Urinary bladder (tissue), 4 donors: ENCODE data around the gene TSPYL4. TPM values are rescaled to one million over a fixed set of nuclear protein-coding genes. Genes with fewer than 3 reads are reported as not detected.
"Not testable (repeated sequence)": the region's sequence is repeated elsewhere in the genome, so short reads cannot be mapped to it uniquely, and the experiment has no call there.

Experiments used
- DNase-seq: peaks from one replicate; pipeline ENCODE4 v3.0.0-alpha.2; 2015; ENCODE audit errors: extremely low spot score
- H3K27ac ChIP-seq: one replicate; pipeline ENCODE4 v1.5.1; 2013; ENCODE audit warnings: low read depth, mild to moderate bottlenecking, moderate library complexity
- H3K36me3 ChIP-seq: one replicate; pipeline ENCODE4 v1.6.1; 2013; ENCODE audit warnings: mild to moderate bottlenecking, moderate library complexity; ENCODE audit not compliant: insufficient read depth
- H3K4me1 ChIP-seq: one replicate; pipeline ENCODE4 v1.6.1; 2013; ENCODE audit warnings: mild to moderate bottlenecking, moderate library complexity; ENCODE audit not compliant: insufficient read depth
- H3K4me3 ChIP-seq: one replicate; pipeline ENCODE4 v1.5.1; 2013; ENCODE audit warnings: low read depth, low read length
- WGBS: extraction: QIAGEN DNeasy Blood & Tissue Kit; methylation state at CpG from one replicate; pipeline ENCODE4 v1.1.7; 2013; 5-methylcytosine and 5-hydroxymethylcytosine counted together
- polyA plus RNA-seq: library from polyadenylated mRNA; stranded (reverse); fragments of 200-250 nt; gene quantifications from one replicate; pipeline ENCODE4 v1.2.3, GENCODE V29; 2013
- total RNA-seq: library from RNA; depleted of rRNA; stranded (reverse); fragments of >200 nt; gene quantifications from one replicate; pipeline ENCODE4 v1.2.3, GENCODE V29; 2014
- donor health status: healthy with polysubstance abuse.
- donor health status: healthy.

Gene TSPYL4
- 17.0 TPM for total RNA-seq
- 25.6 TPM for polyA plus RNA-seq

GRCh38 chr6:116253505-116254296, at the start of gene TSPYL4:
Gene TSPYL4, minus strand, starts transcription at chr6:116254075. Its CDS starts 67 bp downstream, at chr6:116254008.
- H3K27ac ChIP-seq, result peak within 1 kb of the TSS; percentile 59
- H3K4me1 ChIP-seq, result peaks cover 2% of the 10 kb centered on the region
- WGBS, result under 1% methylated on average over 53 of the region's 53 CpGs
- H3K4me3 ChIP-seq, result peak within 1 kb of the TSS; percentile 51
- DNase-seq, result peak; percentile 97
- no peaks in the 10 kb centered on the region for H3K36me3 ChIP-seq

- H3K4me3 ChIP-seq, result no peak overlapping the region
- no peaks in the 10 kb centered on the region for H3K36me3 ChIP-seq
- DNase-seq, result no peak
- no peak overlapping the region for H3K27ac ChIP-seq
- H3K4me1 ChIP-seq, result no peaks in the 10 kb centered on the region
- 85% methylated on average over 3 of the region's 3 CpGs for WGBS
These were observed 47.2 kb upstream of the TSPYL4 start for GRCh38 chr6:116301104-116301503.

- no peak overlapping the region for H3K4me3 ChIP-seq
- no peak for DNase-seq
- WGBS, result 71% methylated on average over 1 of the region's 1 CpG
- no peak overlapping the region for H3K27ac ChIP-seq
- H3K4me1 ChIP-seq, result no peaks in the 10 kb centered on the region
- no peaks in the 10 kb centered on the region for H3K36me3 ChIP-seq
These were observed 46.7 kb upstream of the TSPYL4 start for GRCh38 chr6:116300566-116300965.

GRCh38 chr6:116298973-116299372, 45.1 kb upstream of the TSPYL4 start:
- no peak overlapping the region for H3K27ac ChIP-seq
- no peaks in the 10 kb centered on the region for H3K36me3 ChIP-seq
- no peak for DNase-seq
- no peaks in the 10 kb centered on the region for H3K4me1 ChIP-seq
- no peak overlapping the region for H3K4me3 ChIP-seq

- DNase-seq, result no peak
- H3K27ac ChIP-seq, result no peak overlapping the region
- 96% methylated on average over 3 of the region's 3 CpGs for WGBS
- no peaks in the 10 kb centered on the region for H3K4me1 ChIP-seq
- H3K4me3 ChIP-seq, result no peak overlapping the region
- H3K36me3 ChIP-seq, result no peaks in the 10 kb centered on the region
These were observed 44.4 kb upstream of the TSPYL4 start for GRCh38 chr6:116298273-116298672.

- no peak overlapping the region for H3K27ac ChIP-seq
- no peak for DNase-seq
- no peaks in the 10 kb centered on the region for H3K36me3 ChIP-seq
- WGBS, result 96% methylated on average over 1 of the region's 1 CpG
- no peak overlapping the region for H3K4me3 ChIP-seq
- H3K4me1 ChIP-seq, result no peaks in the 10 kb centered on the region
These were observed 38.7 kb upstream of the TSPYL4 start for GRCh38 chr6:116292553-116292952.

- DNase-seq, result no peak
- WGBS, result 79% methylated on average over 4 of the region's 4 CpGs
- no peaks in the 10 kb centered on the region for H3K36me3 ChIP-seq
- no peak overlapping the region for H3K27ac ChIP-seq
- H3K4me1 ChIP-seq, result no peaks in the 10 kb centered on the region
- no peak overlapping the region for H3K4me3 ChIP-seq
These were observed 38.0 kb upstream of the TSPYL4 start for GRCh38 chr6:116291701-116292396.

- Histone ChIP-seq H3K27ac (no peak overlapping the region), H3K4me3 (no peak overlapping the region)
- WGBS, result 80% methylated on average over 2 of the region's 2 CpGs
These were observed 36.9 kb upstream of the TSPYL4 start for GRCh38 chr6:116290799-116291198.

GRCh38 chr6:116289876-116290275, 36.0 kb upstream of the TSPYL4 start:
- Histone ChIP-seq H3K4me3 (no peak overlapping the region), H3K27ac (no peak overlapping the region), H3K4me1 (no peaks in the 10 kb centered on the region), H3K36me3 (no peaks in the 10 kb centered on the region)
- DNase-seq, result no peak
- 83% methylated on average over 2 of the region's 2 CpGs for WGBS

More at GRCh38 chr6:116290799-116291198, 36.9 kb upstream of the TSPYL4 start:
- no peak for DNase-seq
- Histone ChIP-seq H3K4me1 (no peaks in the 10 kb centered on the region), H3K36me3 (no peaks in the 10 kb centered on the region)

GRCh38 chr6:116287689-116288282, 33.9 kb upstream of the TSPYL4 start:
- 88% methylated on average over 2 of the region's 2 CpGs for WGBS
- DNase-seq, result no peak
- Histone ChIP-seq H3K4me3 (no peak overlapping the region), H3K36me3 (no peaks in the 10 kb centered on the region), H3K4me1 (no peaks in the 10 kb centered on the region), H3K27ac (no peak overlapping the region)

GRCh38 chr6:116286773-116287358, 33.0 kb upstream of the TSPYL4 start:
- WGBS, result 90% methylated on average over 1 of the region's 1 CpG
- no peak for DNase-seq
- H3K4me1 ChIP-seq, result no peaks in the 10 kb centered on the region

GRCh38 chr6:116284984-116285383, 31.1 kb upstream of the TSPYL4 start:
- 96% methylated on average over 4 of the region's 4 CpGs for WGBS
- DNase-seq, result not testable (repeated sequence)

More at GRCh38 chr6:116286773-116287358, 33.0 kb upstream of the TSPYL4 start:
- Histone ChIP-seq H3K4me3 (no peak overlapping the region), H3K36me3 (no peaks in the 10 kb centered on the region), H3K27ac (no peak overlapping the region)

GRCh38 chr6:116283191-116283590, 29.3 kb upstream of the TSPYL4 start:
- Histone ChIP-seq H3K4me1 (no peaks in the 10 kb centered on the region), H3K4me3 (no peak overlapping the region), H3K36me3 (no peaks in the 10 kb centered on the region), H3K27ac (no peak overlapping the region)
- 60% methylated on average over 1 of the region's 1 CpG for WGBS
- no peak for DNase-seq

More at GRCh38 chr6:116284984-116285383, 31.1 kb upstream of the TSPYL4 start:
- H3K4me1 ChIP-seq, H3K4me3 ChIP-seq, H3K27ac ChIP-seq, H3K36me3 ChIP-seq: not testable (repeated sequence)
